Fibroblast of villous mesenchyme (primary cell): Measurements from ENCODE around the gene STIM2. TPM values are rescaled to one million over a fixed set of nuclear protein-coding genes. Genes with fewer than 3 reads are reported as not detected.
A peak's percentile ranks its signal among the peaks of the same experiment; 100 is the strongest.
"Not testable (repeated sequence)": the region's sequence is repeated elsewhere in the genome, so short reads cannot be mapped to it uniquely, and the experiment has no call there.

Experiments used
- DNase-seq: peaks from one replicate; pipeline ENCODE4 v3.0.0-alpha.2; 2010; ENCODE audit warnings: low read depth
- H3K4me3 ChIP-seq: 2 replicates; pipeline ENCODE4 v1.5.1; 2011; ENCODE audit warnings: low read depth, mild to moderate bottlenecking, low read length
- total RNA-seq: library from RNA; depleted of rRNA; stranded (reverse); fragments of >200 nt; gene quantifications from 2 replicates; pipeline ENCODE4 v1.2.3, GENCODE V29; 2012
- TF ChIP-seq, protein P1 (sequence below): IDR thresholded peaks from 2 replicates; pipeline ENCODE4 v1.5.1; 2012; ENCODE audit warnings: low read depth, mild to moderate bottlenecking, low read length; ENCODE audit not compliant: insufficient read depth

The STIM2 gene
- total RNA-seq, 1 donor = 21.6 TPM

DNA sequence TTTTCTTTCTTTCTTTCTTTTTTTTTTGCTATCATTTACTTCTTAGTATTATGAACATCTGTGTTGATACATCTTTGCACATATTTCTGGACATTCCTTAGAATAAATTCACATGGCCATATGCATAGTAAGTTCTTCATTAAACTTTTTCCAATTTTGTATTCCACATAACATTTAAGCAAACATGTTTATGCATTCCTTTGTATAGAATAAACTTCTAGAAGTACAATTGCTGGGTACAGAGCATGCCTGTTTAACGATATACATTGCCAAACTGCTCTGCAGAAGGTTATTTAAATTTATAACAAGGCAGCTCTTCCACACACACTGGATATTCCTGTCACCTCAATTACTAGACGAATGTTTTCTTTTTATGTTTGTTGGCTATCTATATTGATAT lies 36.0 kb upstream of the STIM2 start:
- TF ChIP-seq, protein P1, sequence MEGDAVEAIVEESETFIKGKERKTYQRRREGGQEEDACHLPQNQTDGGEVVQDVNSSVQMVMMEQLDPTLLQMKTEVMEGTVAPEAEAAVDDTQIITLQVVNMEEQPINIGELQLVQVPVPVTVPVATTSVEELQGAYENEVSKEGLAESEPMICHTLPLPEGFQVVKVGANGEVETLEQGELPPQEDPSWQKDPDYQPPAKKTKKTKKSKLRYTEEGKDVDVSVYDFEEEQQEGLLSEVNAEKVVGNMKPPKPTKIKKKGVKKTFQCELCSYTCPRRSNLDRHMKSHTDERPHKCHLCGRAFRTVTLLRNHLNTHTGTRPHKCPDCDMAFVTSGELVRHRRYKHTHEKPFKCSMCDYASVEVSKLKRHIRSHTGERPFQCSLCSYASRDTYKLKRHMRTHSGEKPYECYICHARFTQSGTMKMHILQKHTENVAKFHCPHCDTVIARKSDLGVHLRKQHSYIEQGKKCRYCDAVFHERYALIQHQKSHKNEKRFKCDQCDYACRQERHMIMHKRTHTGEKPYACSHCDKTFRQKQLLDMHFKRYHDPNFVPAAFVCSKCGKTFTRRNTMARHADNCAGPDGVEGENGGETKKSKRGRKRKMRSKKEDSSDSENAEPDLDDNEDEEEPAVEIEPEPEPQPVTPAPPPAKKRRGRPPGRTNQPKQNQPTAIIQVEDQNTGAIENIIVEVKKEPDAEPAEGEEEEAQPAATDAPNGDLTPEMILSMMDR = no peak
- no peak overlapping the region for H3K4me3 ChIP-seq
- DNase-seq = no peak

DNA sequence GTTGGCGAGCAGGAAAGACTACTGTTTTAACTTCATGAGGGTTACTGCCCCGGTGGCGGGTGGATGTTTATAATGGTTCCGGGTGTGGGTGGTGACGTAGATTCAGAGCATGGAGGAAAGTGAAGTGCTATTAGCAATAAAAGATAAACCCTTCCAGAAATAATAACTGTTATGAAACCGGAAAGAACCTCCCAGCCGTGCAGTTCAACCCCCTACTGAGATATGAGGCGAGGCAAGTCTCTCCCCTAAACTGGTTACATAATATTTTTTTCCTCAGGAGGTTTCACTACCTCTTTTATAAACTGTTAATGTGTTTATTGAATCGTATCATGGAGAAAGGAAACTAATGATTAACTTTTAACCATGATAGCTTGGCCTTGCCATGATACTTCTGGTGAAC lies 33.9 kb upstream of the STIM2 start:
- peak; percentile 31 for DNase-seq
- TF ChIP-seq, protein P1 = no peak
- H3K4me3 ChIP-seq = no peak overlapping the region

DNA sequence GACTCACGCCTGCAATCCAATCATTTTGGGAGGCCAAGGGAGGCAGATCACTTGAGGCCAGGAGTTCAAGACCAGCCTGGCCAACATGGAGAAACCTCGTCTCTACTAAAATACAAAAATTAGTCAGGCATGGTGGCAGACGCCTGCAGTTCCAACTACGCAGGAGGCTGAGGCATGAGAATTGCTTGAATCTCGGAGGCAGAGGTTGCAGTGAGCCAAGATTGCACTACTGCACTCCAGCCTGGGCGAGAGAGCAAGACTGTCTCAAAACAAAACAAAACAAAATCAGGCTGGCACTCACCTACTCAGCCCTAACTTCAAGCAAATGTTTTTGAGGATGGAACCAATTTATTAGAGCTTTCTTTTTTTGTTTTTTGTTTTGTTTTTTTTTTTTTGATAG lies 33.3 kb upstream of the STIM2 start:
- not testable (repeated sequence) for DNase-seq, H3K4me3 ChIP-seq

DNA sequence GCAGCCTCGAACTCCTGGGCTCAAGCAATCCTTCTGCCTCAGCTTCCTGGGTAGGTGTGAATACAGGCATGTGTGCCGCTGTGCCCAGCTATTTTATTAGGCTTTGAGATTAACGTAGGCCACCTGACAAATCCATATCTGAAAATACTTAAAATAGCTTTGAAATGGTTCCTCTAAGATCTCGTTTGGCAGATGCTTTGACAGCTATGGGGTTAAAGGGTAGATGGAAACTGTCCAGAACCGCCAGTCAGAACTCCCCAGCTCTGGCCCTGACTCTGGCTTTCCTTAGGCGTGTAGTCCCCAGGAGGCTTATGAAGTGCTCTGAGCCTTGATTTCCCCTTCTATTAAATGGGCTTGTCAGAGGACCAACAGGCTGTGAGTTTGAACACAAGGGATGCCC lies 32.8 kb upstream of the STIM2 start:
- no peak overlapping the region for H3K4me3 ChIP-seq
- no peak for DNase-seq
- TF ChIP-seq, protein P1 = no peak

DNA sequence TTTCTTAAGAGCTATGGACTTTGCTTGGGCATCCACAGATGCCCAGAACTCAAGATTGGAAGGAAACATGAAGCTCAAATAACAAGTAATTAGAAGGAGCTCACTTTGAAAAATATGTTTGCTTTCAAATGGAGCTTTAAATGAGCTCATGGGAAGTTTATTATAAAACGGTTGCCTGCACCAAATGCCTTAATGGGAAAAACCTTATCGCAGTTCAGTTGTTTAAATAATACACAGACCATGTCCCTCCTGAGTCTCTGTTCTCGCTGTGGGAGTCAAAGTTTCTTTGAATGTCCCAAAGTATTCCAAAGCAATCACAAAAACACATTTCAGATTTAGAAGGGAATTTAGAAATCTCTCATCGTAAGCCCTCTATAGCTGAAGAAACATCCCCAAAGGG lies 31.6 kb upstream of the STIM2 start:
- H3K4me3 ChIP-seq = no peak overlapping the region
- DNase-seq = no peak
- TF ChIP-seq, protein P1 = no peak

DNA sequence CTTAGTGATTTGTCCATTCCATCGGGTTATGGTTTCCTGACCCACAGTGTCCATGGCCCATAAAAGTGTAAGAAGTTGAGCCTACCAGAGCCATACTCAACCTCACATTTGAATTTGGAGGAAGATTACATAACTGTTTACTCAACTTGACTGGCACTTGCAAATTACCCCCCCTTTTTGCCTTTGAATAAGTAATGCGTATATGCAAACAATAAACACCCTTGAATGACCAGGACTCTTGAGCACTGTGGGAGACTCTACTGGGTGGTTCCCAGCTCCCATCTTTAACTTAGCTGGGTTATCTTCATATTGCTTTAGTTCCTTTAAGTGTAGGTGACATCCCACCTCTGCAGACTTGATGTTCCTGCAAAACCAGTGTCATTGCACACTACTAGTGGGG lies 30.6 kb upstream of the STIM2 start:
- DNase-seq = no peak
- no peak overlapping the region for H3K4me3 ChIP-seq
- TF ChIP-seq, protein P1 = no peak

DNA sequence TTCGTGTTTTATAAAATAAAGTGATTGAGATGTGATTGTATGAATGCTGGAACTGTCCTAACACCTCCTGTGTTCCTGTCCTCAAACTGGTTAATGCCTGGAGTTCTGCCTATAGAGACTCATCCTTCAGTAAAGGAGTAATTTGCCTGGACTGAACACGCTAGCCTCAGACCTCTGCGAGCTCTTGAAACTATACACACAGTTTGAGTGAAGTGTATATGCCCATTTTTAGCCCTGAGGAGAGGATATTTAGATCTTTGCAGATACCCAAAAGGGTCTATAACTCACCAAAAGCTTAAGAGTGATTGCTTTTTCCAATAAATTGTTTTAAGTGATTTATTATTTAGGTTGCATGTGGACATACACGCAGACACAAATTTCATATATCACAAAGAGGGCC lies 29.9 kb upstream of the STIM2 start:
- DNase-seq = no peak
- TF ChIP-seq, protein P1 = no peak
- no peak overlapping the region for H3K4me3 ChIP-seq
